ENCODE data around the gene CADPS.

The CADPS gene

GRCh38 chr3:62501289-62501668 is 373.9 kb downstream of the CADPS start:
- no peak for DNase-seq (ENCODE audit: low spot score)

GRCh38 chr3:62500556-62501288 is 374.5 kb downstream of the CADPS start:
- no peak for DNase-seq (ENCODE audit: low spot score)

GRCh38 chr3:62497156-62497555 is 378.1 kb downstream of the CADPS start:
- no peak for DNase-seq (ENCODE audit: low spot score)

GRCh38 chr3:62496503-62496902 is 378.7 kb downstream of the CADPS start:
- no peak for DNase-seq (ENCODE audit: low spot score)

- DNase-seq (ENCODE audit: low spot score) = no peak
Observed at GRCh38 chr3:62493109-62493801, 382.0 kb downstream of the CADPS start.

- no peak for DNase-seq (ENCODE audit: low spot score)
Observed at GRCh38 chr3:62482961-62483360, 392.3 kb downstream of the CADPS start.

GRCh38 chr3:62481962-62482361 is 393.3 kb downstream of the CADPS start:
- DNase-seq (ENCODE audit: low spot score) = no peak

- no peak for DNase-seq (ENCODE audit: low spot score)
Observed at GRCh38 chr3:62480056-62480455, 395.2 kb downstream of the CADPS start.

GRCh38 chr3:62479326-62479725 is 395.9 kb downstream of the CADPS start:
- DNase-seq (ENCODE audit: low spot score) = no peak

- no peak for DNase-seq (ENCODE audit: low spot score)
Observed at GRCh38 chr3:62475306-62475705, 399.9 kb downstream of the CADPS start.

GRCh38 chr3:62467966-62468722 is 407.1 kb downstream of the CADPS start:
- no peak for DNase-seq (ENCODE audit: low spot score)

- DNase-seq (ENCODE audit: low spot score) = no peak
Observed at GRCh38 chr3:62462788-62463187, 412.4 kb downstream of the CADPS start.

GRCh38 chr3:62462104-62462762 is 413.0 kb downstream of the CADPS start:
- no peak for DNase-seq (ENCODE audit: low spot score)

GRCh38 chr3:62454916-62455315 is 420.3 kb downstream of the CADPS start:
- DNase-seq (ENCODE audit: low spot score) = no peak

GRCh38 chr3:62453448-62453847 is 421.8 kb downstream of the CADPS start:
- no peak for DNase-seq (ENCODE audit: low spot score)

- no peak for DNase-seq (ENCODE audit: low spot score)
Observed at GRCh38 chr3:62451211-62451887, 423.9 kb downstream of the CADPS start.

GRCh38 chr3:62446337-62446940 is 428.8 kb downstream of the CADPS start:
- DNase-seq (ENCODE audit: low spot score) = no peak

GRCh38 chr3:62445275-62445674 is 429.9 kb downstream of the CADPS start:
- no peak for DNase-seq (ENCODE audit: low spot score)

GRCh38 chr3:62439978-62440377 is 435.2 kb downstream of the CADPS start:
- no peak for DNase-seq (ENCODE audit: low spot score)

GRCh38 chr3:62439176-62439813 is 435.9 kb downstream of the CADPS start:
- no peak for DNase-seq (ENCODE audit: low spot score)

- no peak for DNase-seq (ENCODE audit: low spot score)
Observed at GRCh38 chr3:62436785-62437184, 438.4 kb downstream of the CADPS start.

All from left forelimb (tissue), 1 donor.